Thyroid gland (tissue), 4 donors: ENCODE results near the gene TRAK1.

Experiments
- POLR2A ChIP-seq, 2 donors: fragments of 450-650 bp; IDR thresholded peaks; one replicate each; pipeline ENCODE4 v1.6.1; 2017; ENCODE audit warnings: antibody characterized with exemption in 2 of 2, mild to moderate bottlenecking in 2 of 2, moderate library complexity in 1 of 2
- TF ChIP-seq, protein P1 (sequence below), 6 experiments: fragments of 200-600 bp in 3 of 6; fragments of 450-650 bp in 3 of 6; sonication (generic) in 3 of 6; IDR thresholded peaks; one replicate each; pipeline ENCODE4 v1.5.1; 2016 to 2019; ENCODE audit warnings: antibody characterized with exemption in 6 of 6, mild to moderate bottlenecking in 2 of 6, inconsistent platforms in 1 of 6, moderate library complexity in 1 of 6

DNA sequence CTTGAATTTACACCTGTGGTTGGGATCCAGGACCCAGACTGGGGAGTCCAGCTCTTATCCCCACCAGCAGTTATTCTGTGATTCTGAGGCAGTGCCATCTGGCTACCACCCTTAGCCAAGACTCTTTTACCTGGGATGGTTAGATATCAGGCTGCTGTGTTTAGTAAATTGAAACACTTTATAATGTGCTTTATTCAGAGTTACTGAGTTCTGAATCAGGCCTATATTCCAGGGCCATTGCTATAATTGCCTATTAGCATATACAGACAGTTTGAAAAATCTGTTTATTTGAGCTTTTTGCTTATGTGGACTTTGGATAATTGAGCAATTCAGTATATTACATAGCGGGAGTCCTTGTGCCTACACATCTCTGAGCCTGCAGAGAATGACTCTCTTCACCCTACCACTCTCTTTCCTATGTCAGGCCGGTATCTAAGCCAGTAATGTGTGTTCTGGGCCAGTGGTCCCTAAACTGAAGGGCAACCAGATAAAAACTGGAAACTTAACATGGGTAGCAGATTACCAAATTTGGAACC, 45.4 kb upstream of the TRAK1 start:
- TF ChIP-seq, protein P1, sequence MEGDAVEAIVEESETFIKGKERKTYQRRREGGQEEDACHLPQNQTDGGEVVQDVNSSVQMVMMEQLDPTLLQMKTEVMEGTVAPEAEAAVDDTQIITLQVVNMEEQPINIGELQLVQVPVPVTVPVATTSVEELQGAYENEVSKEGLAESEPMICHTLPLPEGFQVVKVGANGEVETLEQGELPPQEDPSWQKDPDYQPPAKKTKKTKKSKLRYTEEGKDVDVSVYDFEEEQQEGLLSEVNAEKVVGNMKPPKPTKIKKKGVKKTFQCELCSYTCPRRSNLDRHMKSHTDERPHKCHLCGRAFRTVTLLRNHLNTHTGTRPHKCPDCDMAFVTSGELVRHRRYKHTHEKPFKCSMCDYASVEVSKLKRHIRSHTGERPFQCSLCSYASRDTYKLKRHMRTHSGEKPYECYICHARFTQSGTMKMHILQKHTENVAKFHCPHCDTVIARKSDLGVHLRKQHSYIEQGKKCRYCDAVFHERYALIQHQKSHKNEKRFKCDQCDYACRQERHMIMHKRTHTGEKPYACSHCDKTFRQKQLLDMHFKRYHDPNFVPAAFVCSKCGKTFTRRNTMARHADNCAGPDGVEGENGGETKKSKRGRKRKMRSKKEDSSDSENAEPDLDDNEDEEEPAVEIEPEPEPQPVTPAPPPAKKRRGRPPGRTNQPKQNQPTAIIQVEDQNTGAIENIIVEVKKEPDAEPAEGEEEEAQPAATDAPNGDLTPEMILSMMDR (IDR thresholded peaks at IDR 0.05): no peak
- no peak for TF ChIP-seq POLR2A (IDR thresholded peaks at IDR 0.05)
